SK-MEL-5 (cell line): ENCODE measurements around the gene LCE1D. TPM values are rescaled to one million over a fixed set of nuclear protein-coding genes. Genes with fewer than 3 reads are reported as not detected.

Experiments used
- DNase-seq: peaks from one replicate; pipeline ENCODE4 v3.0.0-alpha.2; 2016; ENCODE audit warnings: low read depth, low spot score
- in situ Hi-C: cut with HindIII; loops from 2 replicates; pipeline ENCODE4 v1.10.0; 2016; ENCODE audit warnings: low sequenced_read_pairs, high pct_unique_total_duplicates, low pct_unique_long_range_greater_than_20kb
- total RNA-seq: library from RNA; depleted of rRNA; stranded (reverse); fragments of >200 nt; shearing (Covaris generic); gene quantifications from 2 replicates; pipeline ENCODE4 v1.2.3, GENCODE V29; 2014; rRNA removed

Gene LCE1D
- total RNA-seq, 1 experiment from 2014 or later = not detected

- peak; percentile 28 for DNase-seq
- in situ Hi-C loops = no loop called here
Measured at GRCh38 chr1:152795686-152796085, 835 bp upstream of the LCE1D start.

- DNase-seq = no peak
- in situ Hi-C loops = no loop called here
Measured at GRCh38 chr1:152801333-152801732, 4.8 kb downstream of the LCE1D start.

DNA sequence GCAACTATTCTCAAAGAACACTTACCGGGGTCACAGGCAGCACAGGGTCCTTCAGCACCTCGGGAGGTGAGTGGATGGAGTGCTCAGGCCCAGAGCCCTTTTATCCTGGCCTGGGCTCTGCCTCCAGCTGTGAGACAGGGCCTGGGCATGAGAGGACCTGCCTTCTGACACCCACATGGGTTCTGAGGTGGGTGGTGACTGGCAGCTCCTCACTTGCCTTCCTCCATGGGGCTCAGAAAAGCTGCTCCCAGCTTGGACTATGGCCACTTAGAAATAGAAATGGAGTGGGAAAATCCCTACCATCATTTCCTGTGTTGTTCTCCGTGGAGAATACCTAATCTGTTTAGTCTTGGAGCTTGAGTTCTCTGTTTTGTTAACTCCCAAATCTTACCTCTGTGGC lies 10.1 kb downstream of the LCE1D start, which contains the start of gene LCE1C:
TSS of gene LCE1C (minus strand) at position 76 of the 400 bp plus-strand sequence. CDS start 1,173 bp downstream, outside the sequence.
- in situ Hi-C loops = no loop called here

DNA sequence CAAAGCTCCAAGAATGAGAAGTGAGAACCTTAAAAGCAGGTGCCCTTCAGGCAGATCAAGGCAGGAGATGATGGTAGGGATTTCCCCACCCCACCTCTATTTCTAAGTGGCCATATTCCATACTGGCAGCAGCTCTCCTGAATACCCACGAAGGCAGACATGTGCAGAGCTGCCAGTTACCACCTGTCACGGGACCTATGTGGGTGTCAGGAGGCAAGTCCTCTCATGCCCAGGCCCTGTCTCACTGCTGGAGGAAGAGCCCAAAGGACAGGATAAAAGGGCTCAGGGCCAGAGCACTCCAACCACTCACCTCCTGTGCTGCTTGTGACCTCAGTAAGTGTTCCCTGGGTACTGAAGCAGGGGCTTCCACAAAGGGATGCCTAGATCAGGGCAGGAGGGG lies 14.5 kb downstream of the LCE1D start:
- in situ Hi-C loops = no loop called here

More for the DNA sequence above, 10.1 kb downstream of the LCE1D start, which contains the start of gene LCE1C:
- no peak for DNase-seq

DNA sequence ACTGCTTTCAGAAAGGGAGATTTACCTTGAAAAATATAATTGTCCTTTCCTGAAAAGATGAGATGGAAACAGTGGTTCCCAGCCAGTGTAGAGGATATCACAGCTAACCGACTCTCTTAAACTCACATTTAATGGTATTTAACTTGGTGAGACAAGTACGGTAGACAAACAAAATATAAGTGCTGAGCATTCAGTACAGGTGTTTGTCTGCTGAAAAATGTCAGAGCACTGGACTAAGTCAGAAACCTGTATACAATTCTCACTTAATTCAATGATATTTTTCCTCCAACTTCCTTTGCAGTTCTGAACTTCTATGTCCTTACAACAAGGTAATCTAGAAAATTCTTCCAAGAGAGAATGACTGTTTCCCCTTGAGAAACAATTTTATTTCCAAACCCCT lies 15.2 kb downstream of the LCE1D start, which contains the start of gene LCE1B:
TSS of gene LCE1B (plus strand) at position 301 of the 400 bp plus-strand sequence. CDS start 476 bp downstream, outside the sequence.
- DNase-seq = no peak
- in situ Hi-C loops = no loop called here

More for the DNA sequence above, 14.5 kb downstream of the LCE1D start:
- DNase-seq = no peak

DNA sequence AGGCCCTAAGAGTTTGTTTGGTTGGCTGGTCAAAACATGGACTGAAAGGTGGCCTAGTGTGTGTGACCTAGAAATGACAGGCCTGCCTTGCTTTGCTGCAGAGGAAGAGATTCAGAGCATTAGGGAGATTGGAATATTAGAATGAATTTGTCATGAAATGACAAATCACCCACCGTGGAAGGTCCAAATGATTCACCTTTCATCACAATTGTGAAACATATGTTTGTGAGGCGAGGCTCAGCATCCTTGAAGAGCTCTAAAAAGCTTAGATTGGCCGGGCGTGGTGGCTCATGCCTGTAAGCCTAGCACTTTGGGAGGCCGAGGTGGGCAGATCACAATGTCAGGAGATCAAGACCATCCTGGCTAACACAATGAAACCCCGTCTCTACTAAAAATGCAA lies 20.8 kb downstream of the LCE1D start:
- no peak for DNase-seq
- in situ Hi-C loops = no loop called here

DNA sequence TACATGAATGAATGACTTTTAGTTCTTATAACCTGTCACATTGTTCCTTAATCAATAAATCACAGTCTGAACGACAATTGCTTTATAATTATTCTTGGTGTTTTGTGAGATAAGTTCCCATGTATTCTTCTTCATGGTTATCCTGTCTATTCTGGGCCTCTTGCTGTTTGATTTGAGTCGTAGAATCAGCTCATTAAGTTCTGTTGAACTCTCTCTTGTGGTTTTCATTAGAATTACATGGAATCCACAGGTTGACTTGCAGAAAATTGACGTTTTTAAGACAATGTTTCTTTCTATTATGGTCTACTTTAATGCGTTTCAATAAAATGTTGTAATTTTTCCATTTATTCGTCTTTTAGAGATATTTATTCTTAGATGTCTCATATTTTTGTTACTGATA lies 26.8 kb downstream of the LCE1D start:
- in situ Hi-C loops = no loop called here
- no peak for DNase-seq

DNA sequence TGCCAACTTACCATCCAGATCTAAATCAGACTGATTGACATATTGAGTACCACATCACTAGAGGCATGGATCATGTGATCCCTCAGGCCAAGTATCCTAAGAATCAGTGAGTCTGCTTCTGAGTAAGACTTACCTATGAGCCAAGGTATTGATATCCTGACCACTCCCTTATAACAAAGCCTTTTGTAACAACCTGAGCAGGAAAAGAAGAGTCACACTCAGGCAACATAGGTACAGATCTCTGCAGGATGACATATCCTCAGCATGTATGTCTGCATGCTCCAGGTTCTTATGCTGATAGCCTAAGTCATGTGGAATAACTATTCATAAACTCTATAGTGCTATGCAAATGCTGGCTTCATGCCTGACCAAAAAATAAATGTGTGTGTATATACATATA lies 28.4 kb downstream of the LCE1D start:
- in situ Hi-C loops = no loop called here
- no peak for DNase-seq

DNA sequence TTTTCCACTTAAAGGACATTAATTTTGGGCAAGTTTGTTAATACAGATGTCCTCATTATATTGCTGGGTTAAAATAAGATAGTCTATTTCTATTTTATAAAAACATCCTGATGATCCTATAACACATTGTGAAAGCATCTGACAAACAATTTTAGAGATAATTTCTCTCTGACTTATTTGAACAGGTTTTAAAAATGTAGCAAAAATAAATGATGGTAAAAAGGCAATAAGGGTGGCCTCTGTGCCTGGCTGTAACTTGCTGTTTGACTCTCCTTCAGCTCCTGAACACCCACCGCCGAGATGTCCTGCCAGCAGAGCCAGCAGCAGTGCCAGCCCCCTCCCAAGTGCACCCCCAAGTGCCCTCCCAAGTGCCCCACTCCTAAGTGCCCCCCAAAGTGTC lies 30.7 kb downstream of the LCE1D start, which contains the start of gene LCE1A:
TSS of gene LCE1A (plus strand) at position 301 of the 400 bp plus-strand sequence. CDS start at position 301, 0 bp downstream.
- in situ Hi-C loops = no loop called here
- no peak for DNase-seq

DNA sequence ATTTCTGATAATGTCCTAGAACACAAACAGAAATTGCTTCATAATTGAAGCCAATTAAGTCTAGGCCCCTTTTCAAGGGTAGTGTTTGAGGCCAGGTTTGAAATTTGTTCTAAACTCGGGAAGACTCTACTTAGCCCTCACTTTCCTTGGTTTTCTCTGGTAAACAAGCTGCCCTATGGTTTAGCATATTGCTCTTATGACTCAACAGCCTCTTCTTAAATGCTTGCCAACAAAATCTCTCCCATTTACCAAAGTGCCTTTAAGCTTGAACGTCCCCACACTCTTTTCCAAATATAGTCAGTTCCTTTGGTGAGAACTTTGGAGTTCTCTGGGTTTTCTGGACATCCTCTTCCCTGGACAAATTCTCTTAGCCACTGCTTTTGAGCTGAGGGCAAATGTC lies 40.3 kb downstream of the LCE1D start:
- in situ Hi-C loops = no loop called here

DNA sequence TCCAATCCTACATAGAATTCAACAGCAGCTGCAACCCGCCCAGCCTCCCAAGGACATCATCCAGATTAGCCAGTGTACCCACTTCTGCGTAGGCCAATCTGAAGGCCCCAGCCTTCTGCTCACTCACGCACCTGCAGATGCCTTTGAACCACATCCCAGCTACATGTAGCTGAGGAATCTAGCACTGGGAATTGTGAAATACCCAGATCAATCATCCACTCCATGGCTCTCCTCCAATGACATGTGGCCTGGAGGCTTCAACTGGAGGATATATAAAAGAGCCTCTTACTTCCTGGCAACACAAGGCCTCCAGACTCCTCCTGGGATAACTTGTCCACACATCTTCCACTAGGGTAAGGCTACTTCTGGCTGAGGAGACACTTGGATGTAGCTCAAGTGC lies 46.0 kb downstream of the LCE1D start, which contains the start of gene LCE6A:
TSS of gene LCE6A (plus strand) at position 301 of the 400 bp plus-strand sequence. CDS start 665 bp downstream, outside the sequence.
- in situ Hi-C loops = no loop called here
- no peak for DNase-seq

More for the DNA sequence above, 40.3 kb downstream of the LCE1D start:
- no peak for DNase-seq

Other genes with a start within 250 kb of the LCE1D start
- gene LCE3E, start 229.9 kb upstream of the LCE1D start, total RNA-seq = not detected in 2 replicates
- gene LCE3D, start 216.2 kb upstream of the LCE1D start, total RNA-seq = not detected in 2 replicates
- not detected in 2 replicates for gene LCE3C, start 196.5 kb upstream of the LCE1D start, total RNA-seq
- not detected in 2 replicates for gene LCE3B, start 182.9 kb upstream of the LCE1D start, total RNA-seq
- not detected in 2 replicates for gene LCE3A, start 173.6 kb upstream of the LCE1D start, total RNA-seq
- gene LCE2D, start 133.3 kb upstream of the LCE1D start, total RNA-seq = not detected in 2 replicates
- not detected in 2 replicates for gene LCE2C, start 121.4 kb upstream of the LCE1D start, total RNA-seq
- not detected in 2 replicates for gene LCE2B, start 110.6 kb upstream of the LCE1D start, total RNA-seq
- 2.5 and 3.3 TPM in 2 replicates for gene LCE2A, start 98.4 kb upstream of the LCE1D start, total RNA-seq
- not detected in 2 replicates for gene LCE4A, start 88.6 kb upstream of the LCE1D start, total RNA-seq
- not detected in 2 replicates for gene KPRP, start 38.7 kb upstream of the LCE1D start, total RNA-seq
- gene LCE1F, start 21.6 kb upstream of the LCE1D start, total RNA-seq = not detected in 2 replicates
- gene LCE1E, start 10.5 kb upstream of the LCE1D start, total RNA-seq = not detected in 2 replicates
- not detected in 2 replicates for gene LCE1C, start 9.9 kb downstream of the LCE1D start, total RNA-seq
- gene LCE1B, start 15.2 kb downstream of the LCE1D start, total RNA-seq = not detected in 2 replicates
- gene LCE1A, start 30.8 kb downstream of the LCE1D start, total RNA-seq = not detected in 2 replicates
- not detected in 2 replicates for gene LCE6A, start 46.1 kb downstream of the LCE1D start, total RNA-seq
- gene LCE7A, start 63.3 kb downstream of the LCE1D start, total RNA-seq = not detected in 2 replicates
- gene SMCP, start 81.6 kb downstream of the LCE1D start, total RNA-seq = not detected in 2 replicates
- not detected in 2 replicates for gene IVL, start 111.8 kb downstream of the LCE1D start, total RNA-seq
- gene SPRR5, start 150.5 kb downstream of the LCE1D start, total RNA-seq = not detected in 2 replicates
- not detected in 2 replicates for gene SPRR4, start 173.9 kb downstream of the LCE1D start, total RNA-seq
- not detected in 2 replicates for gene SPRR1A, start 187.4 kb downstream of the LCE1D start, total RNA-seq
- not detected in 2 replicates for gene SPRR3, start 205.0 kb downstream of the LCE1D start, total RNA-seq
- gene SPRR1B, start 234.5 kb downstream of the LCE1D start, total RNA-seq = not detected in 2 replicates
- gene SPRR2D, start 244.4 kb downstream of the LCE1D start, total RNA-seq = 26.7 and 39.8 TPM in 2 replicates